SJSA1 (cell line): Measurements from ENCODE around the gene MAP3K5. TPM values are rescaled to one million over a fixed set of nuclear protein-coding genes. Genes with fewer than 3 reads are reported as not detected.
"Not testable (repeated sequence)": the region's sequence is repeated elsewhere in the genome, so short reads cannot be mapped to it uniquely, and the experiment has no call there.

Experiments
- DNase-seq, 2 experiments: peaks; one replicate each; pipeline ENCODE4 v3.0.0-alpha.2; 2015 to 2020; ENCODE audit warnings: low spot score in 2 of 2, low read depth in 1 of 2
- H3K27ac ChIP-seq: fragments of 250-450 bp; sonication (Bioruptor Pico); 2 replicates; pipeline ENCODE4 v1.5.1; 2020; ENCODE audit warnings: mild to moderate bottlenecking, moderate library complexity
- H3K27me3 ChIP-seq: fragments of 250-450 bp; sonication (Bioruptor Pico); replicated peaks from 2 replicates; pipeline ENCODE4 v1.5.1; 2020; ENCODE audit warnings: mild to moderate bottlenecking, moderate library complexity
- H3K36me3 ChIP-seq: fragments of 250-450 bp; sonication (Bioruptor Pico); 2 replicates; pipeline ENCODE4 v1.5.1; 2020; ENCODE audit warnings: mild to moderate bottlenecking
- H3K4me1 ChIP-seq: fragments of 250-450 bp; sonication (Bioruptor Pico); replicated peaks from 2 replicates; pipeline ENCODE4 v1.6.1; 2021; ENCODE audit warnings: mild to moderate bottlenecking
- H3K4me3 ChIP-seq: fragments of 250-450 bp; sonication (Bioruptor Pico); 2 replicates; pipeline ENCODE4 v1.5.1; 2020; ENCODE audit warnings: mild to moderate bottlenecking
- H3K9me3 ChIP-seq: fragments of 250-450 bp; sonication (Bioruptor Pico); replicated peaks from 2 replicates; pipeline ENCODE4 v1.5.1; 2020; ENCODE audit warnings: mild to moderate bottlenecking
- total RNA-seq: library from RNA; depleted of rRNA; stranded (reverse); fragments of >200 nt; shearing (Covaris generic); gene quantifications from 2 replicates; pipeline ENCODE4 v1.2.3, GENCODE V29; 2014; rRNA removed

Gene MAP3K5, protein sequence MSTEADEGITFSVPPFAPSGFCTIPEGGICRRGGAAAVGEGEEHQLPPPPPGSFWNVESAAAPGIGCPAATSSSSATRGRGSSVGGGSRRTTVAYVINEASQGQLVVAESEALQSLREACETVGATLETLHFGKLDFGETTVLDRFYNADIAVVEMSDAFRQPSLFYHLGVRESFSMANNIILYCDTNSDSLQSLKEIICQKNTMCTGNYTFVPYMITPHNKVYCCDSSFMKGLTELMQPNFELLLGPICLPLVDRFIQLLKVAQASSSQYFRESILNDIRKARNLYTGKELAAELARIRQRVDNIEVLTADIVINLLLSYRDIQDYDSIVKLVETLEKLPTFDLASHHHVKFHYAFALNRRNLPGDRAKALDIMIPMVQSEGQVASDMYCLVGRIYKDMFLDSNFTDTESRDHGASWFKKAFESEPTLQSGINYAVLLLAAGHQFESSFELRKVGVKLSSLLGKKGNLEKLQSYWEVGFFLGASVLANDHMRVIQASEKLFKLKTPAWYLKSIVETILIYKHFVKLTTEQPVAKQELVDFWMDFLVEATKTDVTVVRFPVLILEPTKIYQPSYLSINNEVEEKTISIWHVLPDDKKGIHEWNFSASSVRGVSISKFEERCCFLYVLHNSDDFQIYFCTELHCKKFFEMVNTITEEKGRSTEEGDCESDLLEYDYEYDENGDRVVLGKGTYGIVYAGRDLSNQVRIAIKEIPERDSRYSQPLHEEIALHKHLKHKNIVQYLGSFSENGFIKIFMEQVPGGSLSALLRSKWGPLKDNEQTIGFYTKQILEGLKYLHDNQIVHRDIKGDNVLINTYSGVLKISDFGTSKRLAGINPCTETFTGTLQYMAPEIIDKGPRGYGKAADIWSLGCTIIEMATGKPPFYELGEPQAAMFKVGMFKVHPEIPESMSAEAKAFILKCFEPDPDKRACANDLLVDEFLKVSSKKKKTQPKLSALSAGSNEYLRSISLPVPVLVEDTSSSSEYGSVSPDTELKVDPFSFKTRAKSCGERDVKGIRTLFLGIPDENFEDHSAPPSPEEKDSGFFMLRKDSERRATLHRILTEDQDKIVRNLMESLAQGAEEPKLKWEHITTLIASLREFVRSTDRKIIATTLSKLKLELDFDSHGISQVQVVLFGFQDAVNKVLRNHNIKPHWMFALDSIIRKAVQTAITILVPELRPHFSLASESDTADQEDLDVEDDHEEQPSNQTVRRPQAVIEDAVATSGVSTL (N-terminal part only)
- total RNA-seq: 8.3 and 10.7 TPM in 2 replicates

DNA sequence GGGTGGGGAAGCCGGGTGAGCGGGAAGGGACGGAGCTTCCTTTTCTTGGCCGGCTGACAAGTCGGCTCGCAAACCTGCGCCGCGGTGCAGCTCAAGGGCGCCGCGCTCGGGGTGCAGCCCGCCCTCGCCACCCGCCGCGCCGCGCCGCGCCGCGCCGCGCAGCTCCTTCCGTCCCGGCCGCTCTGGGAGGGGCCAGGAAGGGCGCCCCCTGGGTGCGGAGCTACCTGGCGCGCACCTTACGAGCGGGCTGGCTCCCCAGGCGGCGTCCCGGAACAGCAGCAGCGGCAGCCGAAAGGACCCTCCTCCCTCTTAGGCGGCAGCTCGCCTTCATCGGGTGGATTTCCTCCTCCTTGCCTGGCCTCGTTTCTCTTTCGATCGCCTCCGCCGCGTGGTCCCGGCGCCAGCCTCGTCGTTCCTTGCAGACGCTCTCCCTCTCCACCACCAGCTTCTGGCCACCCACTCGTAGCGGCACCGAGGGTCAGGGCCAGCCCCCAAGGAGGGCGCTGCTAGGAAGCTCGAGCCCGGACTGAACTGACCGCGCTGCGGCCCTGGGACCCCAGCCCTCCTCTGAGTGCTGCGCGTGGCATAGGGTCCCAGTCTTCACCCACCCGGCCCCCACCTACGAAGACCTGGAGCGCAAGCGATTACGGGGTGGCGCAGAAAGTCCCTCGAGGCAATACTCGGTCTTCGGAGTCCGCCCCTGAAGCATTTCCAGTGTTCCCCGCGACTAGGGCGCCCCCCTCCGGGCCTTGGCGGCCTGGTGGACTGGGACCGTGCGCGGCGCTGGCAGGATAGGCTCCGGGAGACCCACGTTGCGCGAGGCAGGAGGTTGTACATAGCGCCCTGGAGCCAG is at the start of gene MAP3K5:
MAP3K5 (minus strand) TSS at position 68 of the 853 bp plus-strand sequence. CDS start 320 bp downstream, outside the sequence.
- Histone ChIP-seq H3K27me3 (no peaks in the 10 kb centered on the region), H3K4me3 (peak within 1 kb of the TSS; percentile 76), H3K4me1 (peaks cover 41% of the 10 kb centered on the region), H3K27ac (peak within 1 kb of the TSS; percentile 71), H3K36me3 (peaks cover 13% of the 10 kb centered on the region), H3K9me3 (no peaks in the 10 kb centered on the region)
- peak; percentile 84 to 90 for DNase-seq

DNA sequence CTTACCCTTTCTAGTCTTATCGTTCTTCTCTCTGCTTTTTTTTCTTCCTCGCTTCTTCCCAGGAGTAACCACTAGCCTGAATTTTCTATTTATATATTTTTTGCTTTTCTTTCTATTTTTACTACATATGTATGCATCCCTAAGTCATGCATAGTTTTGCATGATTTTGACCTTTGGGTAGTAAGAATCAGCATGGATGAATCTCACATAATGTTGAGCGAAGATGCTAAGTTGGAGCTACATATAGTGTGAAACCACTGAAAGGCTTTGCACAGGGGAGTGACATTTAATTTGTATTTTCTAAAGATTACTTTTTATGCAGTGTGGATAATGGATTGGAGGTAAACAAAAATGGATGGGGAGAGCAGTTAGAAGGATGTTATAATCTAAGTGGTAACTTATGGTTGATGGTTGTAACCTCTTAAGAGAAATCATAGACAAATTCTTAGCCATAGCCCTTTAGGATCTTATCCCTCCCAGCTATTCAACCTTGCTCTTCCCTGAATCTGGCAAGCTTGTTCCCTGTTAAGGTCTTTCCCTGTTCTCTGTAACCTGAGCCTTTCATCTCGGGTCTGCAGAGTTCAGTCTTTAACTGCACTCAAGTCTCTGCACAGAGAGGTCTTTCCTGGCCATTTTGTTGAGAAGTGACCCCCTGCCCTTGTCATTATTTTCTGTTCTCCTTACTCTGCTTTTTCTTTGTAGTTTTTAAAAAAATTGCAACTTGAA is 48.2 kb upstream of the MAP3K5 start:
- H3K27me3 ChIP-seq: no peaks in the 10 kb centered on the region
- no peaks in the 10 kb centered on the region for H3K4me1 ChIP-seq
- no peak overlapping the region for H3K27ac ChIP-seq
- DNase-seq: no peak
- no peaks in the 10 kb centered on the region for H3K36me3 ChIP-seq
- H3K9me3 ChIP-seq: no peaks in the 10 kb centered on the region
- no peak overlapping the region for H3K4me3 ChIP-seq

DNA sequence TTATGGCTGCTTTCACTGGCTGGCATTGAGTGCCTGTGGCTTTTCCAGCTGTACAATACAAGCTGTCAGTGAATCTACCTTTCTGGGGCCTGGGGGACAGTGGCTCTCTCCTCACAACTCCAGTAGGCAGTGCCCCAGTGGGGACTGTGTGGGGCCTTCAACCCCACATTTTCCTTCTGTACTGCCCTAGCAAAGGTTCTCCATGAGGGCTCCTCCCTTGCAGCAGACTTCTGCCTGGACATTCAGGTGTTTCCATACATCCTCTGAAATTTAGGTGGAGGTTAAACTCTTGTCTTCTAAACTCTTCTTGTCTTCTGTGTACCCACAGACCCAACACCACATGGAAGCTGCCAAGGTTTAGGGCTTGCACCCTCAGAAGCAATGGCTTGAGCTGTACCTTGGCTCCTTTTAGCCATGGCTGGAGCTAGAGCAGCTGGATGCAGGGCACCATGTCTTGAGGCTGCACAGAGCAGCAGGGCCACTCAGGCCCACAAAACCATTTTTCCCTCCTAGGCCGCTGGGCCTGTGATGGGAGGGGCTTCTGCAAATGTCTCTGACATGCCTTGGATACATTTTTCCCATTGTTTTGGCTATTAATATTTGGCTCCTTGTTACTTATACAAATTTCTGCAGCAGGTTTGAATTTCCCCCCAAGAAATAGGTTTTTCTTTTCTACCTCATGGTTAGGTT is 39.7 kb upstream of the MAP3K5 start:
- H3K4me3 ChIP-seq: no peak overlapping the region
- no peak for DNase-seq
- H3K4me1 ChIP-seq: no peaks in the 10 kb centered on the region
- H3K36me3 ChIP-seq: peaks cover 27% of the 10 kb centered on the region
- no peaks in the 10 kb centered on the region for H3K27me3 ChIP-seq
- 0 out of 2 replicates have a peak, but pooled peaks cover 2% of the 10 kb centered on the region for H3K9me3 ChIP-seq
- H3K27ac ChIP-seq: no peak overlapping the region

DNA sequence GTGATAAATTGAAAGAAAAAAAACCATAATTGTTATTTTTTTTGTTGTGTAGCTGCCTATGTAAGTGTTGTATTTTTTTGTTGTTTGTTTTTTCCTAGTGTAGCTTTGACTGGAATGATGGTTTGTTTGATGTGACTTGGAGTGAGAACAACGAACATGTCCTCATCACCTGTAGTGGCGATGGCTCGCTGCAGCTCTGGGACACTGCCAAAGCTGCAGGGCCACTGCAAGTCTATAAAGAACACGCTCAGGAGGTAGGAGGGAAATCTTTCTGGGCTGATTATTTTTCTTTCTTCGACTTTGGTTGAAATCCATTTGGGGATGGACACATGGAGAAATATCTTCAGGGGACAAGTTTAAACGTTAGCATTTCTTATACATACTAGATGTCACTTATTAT is 33.9 kb upstream of the MAP3K5 start:
- no peak overlapping the region for H3K27ac ChIP-seq
- H3K4me1 ChIP-seq: peaks cover 6% of the 10 kb centered on the region
- no peak for DNase-seq
- no peaks in the 10 kb centered on the region for H3K9me3 ChIP-seq
- no peak overlapping the region for H3K4me3 ChIP-seq
- H3K36me3 ChIP-seq: peaks cover 17% of the 10 kb centered on the region; the same call in 1 of the 2 replicates
- H3K27me3 ChIP-seq: no peaks in the 10 kb centered on the region

DNA sequence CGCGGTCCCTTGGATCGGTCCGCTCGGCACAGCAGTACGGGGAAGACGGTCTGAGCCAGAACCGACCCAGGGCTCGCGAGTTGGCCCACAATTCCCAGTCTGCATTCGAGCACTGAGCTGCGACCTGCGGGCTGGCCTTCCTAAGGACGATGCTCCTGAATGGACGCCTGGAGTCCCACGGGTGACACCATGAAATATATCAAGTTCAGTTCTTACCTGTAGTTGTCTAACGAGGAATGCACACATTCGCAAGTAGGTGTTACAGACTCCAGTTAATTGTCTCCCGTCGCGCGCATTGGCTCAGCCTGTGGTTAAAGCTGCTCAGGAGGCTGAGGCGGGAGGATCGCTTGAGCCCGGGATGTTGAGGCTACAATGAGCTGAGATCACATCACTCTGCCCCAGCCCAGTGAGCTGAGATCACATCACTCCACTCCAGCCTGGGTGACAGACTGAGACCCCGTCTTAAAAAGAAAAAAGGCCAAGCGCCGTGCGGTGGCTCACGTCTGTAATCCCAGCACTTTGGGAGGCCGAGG is 30.9 kb upstream of the MAP3K5 start:
- H3K4me3 ChIP-seq: peak overlapping the region; percentile 79
- no peaks in the 10 kb centered on the region for H3K9me3 ChIP-seq
- H3K27me3 ChIP-seq: no peaks in the 10 kb centered on the region
- H3K27ac ChIP-seq: peak overlapping the region; percentile 88; the same call in 1 of the 2 replicates
- H3K4me1 ChIP-seq: peaks cover 6% of the 10 kb centered on the region
- no peak for DNase-seq
- 0 out of 2 replicates have a peak, but pooled peaks cover 3% of the 10 kb centered on the region for H3K36me3 ChIP-seq

DNA sequence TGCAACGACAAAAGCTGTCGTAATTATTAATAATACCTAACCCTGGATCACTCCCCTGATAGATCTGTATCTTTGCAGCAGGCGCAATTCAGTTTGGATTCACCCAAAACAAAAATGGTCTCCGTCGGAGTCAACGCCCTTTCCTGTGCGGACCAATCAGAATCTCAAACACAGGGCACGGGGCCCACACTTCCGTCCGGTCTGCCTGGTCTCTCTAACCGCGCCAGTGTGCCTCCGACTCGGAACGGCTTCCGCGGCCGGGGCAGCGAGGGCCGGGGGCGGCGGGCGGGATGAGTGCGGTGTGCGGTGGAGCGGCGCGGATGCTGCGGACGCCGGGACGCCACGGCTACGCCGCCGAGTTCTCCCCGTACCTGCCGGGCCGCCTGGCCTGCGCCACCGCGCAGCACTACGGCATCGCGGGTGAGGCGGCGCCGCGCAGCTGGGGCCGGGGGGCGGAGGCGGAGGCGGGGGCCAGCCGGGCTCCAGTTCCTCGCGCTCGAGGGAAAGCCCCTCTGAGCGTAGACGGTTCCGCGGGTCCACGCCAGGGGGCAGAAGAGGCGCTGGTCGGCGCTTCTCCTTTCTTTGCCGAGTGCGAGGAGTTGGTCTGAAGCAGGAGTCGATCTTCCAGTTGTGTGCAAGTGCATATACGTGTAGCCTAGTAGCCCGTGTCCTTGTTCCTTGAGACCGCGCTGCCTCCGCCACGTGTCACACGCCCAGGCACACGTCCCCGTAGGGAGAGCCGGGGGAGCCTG is 30.3 kb upstream of the MAP3K5 start, which contains the start of gene PEX7:
PEX7 (plus strand) TSS at position 217 of the 752 bp plus-strand sequence; CDS start at position 291, 74 bp downstream.
- Histone ChIP-seq H3K27me3 (no peaks in the 10 kb centered on the region), H3K36me3 (0 out of 2 replicates have a peak, but pooled peaks cover 3% of the 10 kb centered on the region), H3K27ac (peak within 1 kb of the TSS; percentile 88)

DNA sequence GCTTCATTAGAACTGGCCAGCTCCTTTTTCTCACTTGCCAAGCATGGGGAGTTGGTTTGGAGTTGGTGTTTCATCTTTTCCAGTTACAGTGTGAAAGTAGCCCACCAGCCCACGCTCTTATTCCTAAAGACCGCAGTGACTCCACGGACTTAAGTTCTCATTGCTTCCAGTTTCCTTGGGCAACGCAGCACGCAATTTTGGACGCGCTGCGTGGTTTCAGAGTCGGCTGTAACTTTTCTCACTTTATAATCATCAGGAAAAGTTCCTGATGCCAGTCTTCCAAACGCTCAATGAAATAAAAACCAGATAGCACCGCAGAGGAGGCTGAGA is 29.7 kb upstream of the MAP3K5 start:
- no peak for DNase-seq

More for the DNA sequence above, 30.3 kb upstream of the MAP3K5 start, which contains the start of gene PEX7:
- Histone ChIP-seq H3K9me3 (no peaks in the 10 kb centered on the region), H3K4me3 (peak within 1 kb of the TSS; percentile 79), H3K4me1 (peaks cover 6% of the 10 kb centered on the region)
- DNase-seq: peak; percentile 85 to 90

DNA sequence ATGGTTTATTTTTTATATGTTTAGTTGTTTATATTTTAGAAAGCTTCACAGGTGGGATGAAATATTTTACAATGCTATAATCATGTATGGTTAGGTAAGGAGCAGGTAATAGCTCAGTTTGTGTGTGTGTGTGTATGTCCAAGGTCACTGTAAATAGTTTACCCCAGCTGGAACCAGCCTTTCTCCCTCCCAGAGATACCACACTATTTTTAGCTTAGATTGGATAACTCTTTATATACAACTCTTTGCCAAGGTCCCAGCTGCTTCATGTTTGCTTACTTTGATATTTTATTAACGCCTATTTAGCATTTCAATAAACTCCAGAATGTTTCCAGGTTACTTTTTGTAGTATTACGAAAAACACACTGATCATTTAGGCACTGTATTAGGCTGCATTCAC is 28.3 kb upstream of the MAP3K5 start:
- no peak overlapping the region for H3K27ac ChIP-seq
- no peak for DNase-seq
- H3K4me1 ChIP-seq: peaks cover 6% of the 10 kb centered on the region
- no peak overlapping the region for H3K4me3 ChIP-seq
- H3K9me3 ChIP-seq: no peaks in the 10 kb centered on the region
- H3K36me3 ChIP-seq: 0 out of 2 replicates have a peak, but pooled peaks cover 3% of the 10 kb centered on the region
- no peaks in the 10 kb centered on the region for H3K27me3 ChIP-seq

More for the DNA sequence above, 29.7 kb upstream of the MAP3K5 start:
- Histone ChIP-seq H3K4me1 (peaks cover 6% of the 10 kb centered on the region), H3K36me3 (0 out of 2 replicates have a peak, but pooled peaks cover 3% of the 10 kb centered on the region), H3K27ac (peak overlapping the region; percentile 88), H3K27me3 (no peaks in the 10 kb centered on the region), H3K4me3 (peak overlapping the region; percentile 79), H3K9me3 (no peaks in the 10 kb centered on the region)

DNA sequence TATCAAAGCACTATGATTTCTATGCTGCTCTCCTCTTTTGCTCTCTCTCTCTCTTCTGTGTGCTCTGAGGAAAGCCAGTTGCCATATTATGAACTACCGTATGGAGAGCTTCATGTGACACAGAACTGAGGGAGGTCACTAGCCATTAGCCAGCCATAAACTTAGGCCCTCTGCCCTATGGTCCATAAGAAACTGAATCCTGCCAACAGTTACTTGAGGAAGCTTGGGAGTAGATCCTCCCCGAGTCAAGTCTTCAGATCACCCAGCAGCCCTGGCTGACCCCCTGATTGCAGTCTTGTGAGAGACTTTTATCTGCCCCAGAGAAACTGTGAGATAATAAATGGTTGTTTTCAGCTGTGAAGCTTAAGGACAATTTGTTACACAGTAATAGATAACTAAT is 24.4 kb upstream of the MAP3K5 start:
- Histone ChIP-seq H3K36me3 (no peaks in the 10 kb centered on the region), H3K9me3 (no peaks in the 10 kb centered on the region), H3K27ac (no peak overlapping the region), H3K27me3 (no peaks in the 10 kb centered on the region), H3K4me1 (no peaks in the 10 kb centered on the region; the same call in 1 of the 2 replicates), H3K4me3 (no peak overlapping the region)
- no peak for DNase-seq

DNA sequence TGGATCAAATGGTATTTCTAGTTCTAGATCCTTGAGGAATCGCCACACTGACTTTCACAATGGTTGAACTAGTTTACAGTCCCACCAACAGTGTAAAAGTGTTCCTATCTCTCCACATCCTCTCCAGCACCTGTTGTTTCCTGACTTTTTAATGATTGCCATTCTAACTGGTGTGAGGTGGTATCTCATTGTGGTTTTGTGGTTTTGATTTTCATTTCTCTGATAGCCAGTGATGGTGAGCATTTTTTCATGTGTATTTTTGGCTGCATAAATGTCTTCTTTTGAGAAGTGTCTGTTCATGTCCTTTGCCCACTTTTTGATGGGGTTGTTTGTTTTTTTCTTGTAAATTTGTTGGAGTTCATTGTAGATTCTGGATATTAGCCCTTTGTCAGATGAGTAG is 23.3 kb upstream of the MAP3K5 start:
- H3K27me3 ChIP-seq, H3K4me3 ChIP-seq, DNase-seq, H3K4me1 ChIP-seq, H3K36me3 ChIP-seq, H3K27ac ChIP-seq, H3K9me3 ChIP-seq: not testable (repeated sequence)

DNA sequence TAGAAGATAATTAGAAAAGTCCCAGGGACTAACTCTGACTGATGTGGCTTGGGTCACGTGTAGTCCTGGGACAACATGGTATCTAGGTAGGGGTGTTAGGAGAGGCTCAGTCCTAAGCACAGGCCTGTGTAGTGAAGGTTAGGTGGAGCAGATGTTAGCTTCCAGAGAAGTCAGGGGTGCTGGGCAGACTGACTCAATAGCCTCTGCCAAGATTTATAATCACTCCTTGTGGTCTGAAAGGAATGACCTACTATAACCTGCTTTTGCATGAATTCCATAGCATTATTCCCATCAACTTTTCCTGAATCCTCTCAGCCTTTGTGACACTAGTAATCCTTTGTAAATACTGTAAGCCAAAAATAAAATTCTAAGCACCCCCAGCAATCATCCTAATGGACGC is 19.9 kb upstream of the MAP3K5 start:
- no peak for DNase-seq
- Histone ChIP-seq H3K36me3 (no peaks in the 10 kb centered on the region), H3K4me3 (no peak overlapping the region), H3K9me3 (no peaks in the 10 kb centered on the region), H3K27me3 (no peaks in the 10 kb centered on the region; the same call in 1 of the 2 replicates), H3K4me1 (no peaks in the 10 kb centered on the region), H3K27ac (no peak overlapping the region)
